Parathyroid adenoma (tissue), 2 donors: Measurements from ENCODE around the gene CELSR1.

Experiments
- H2AFZ ChIP-seq: fragments of 300-600 bp; sonication (generic); one replicate; pipeline ENCODE4 v1.7.0; 2017; ENCODE audit warnings: antibody characterized with exemption, mild to moderate bottlenecking
- H3K27ac ChIP-seq: fragments of 300-600 bp; sonication (generic); one replicate; pipeline ENCODE4 v1.7.0; 2017
- H3K27me3 ChIP-seq: fragments of 300-600 bp; sonication (generic); one replicate; pipeline ENCODE4 v1.7.0; 2017; ENCODE audit warnings: low read length; ENCODE audit not compliant: control insufficient read depth, insufficient read depth
- H3K36me3 ChIP-seq: fragments of 300-600 bp; sonication (generic); one replicate; pipeline ENCODE4 v1.7.0; 2017; ENCODE audit warnings: low read length; ENCODE audit not compliant: control insufficient read depth, insufficient read depth
- H3K4me1 ChIP-seq: fragments of 300-600 bp; sonication (generic); one replicate; pipeline ENCODE4 v1.7.0; 2017; ENCODE audit warnings: control low read depth
- H3K4me2 ChIP-seq: fragments of 300-600 bp; sonication (generic); one replicate; pipeline ENCODE4 v1.7.0; 2017; ENCODE audit warnings: low read length
- H3K4me3 ChIP-seq: fragments of 300-600 bp; sonication (generic); one replicate; pipeline ENCODE4 v1.7.0; 2017; ENCODE audit warnings: low read depth, low read length
- H3K79me2 ChIP-seq: fragments of 300-600 bp; sonication (generic); one replicate; pipeline ENCODE4 v1.7.0; 2017; ENCODE audit warnings: control low read depth
- H3K9ac ChIP-seq: fragments of 300-600 bp; sonication (generic); one replicate; pipeline ENCODE4 v1.7.0; 2017; ENCODE audit warnings: mild to moderate bottlenecking
- H3K9me3 ChIP-seq: fragments of 300-600 bp; sonication (generic); one replicate; pipeline ENCODE4 v1.7.0; 2017; ENCODE audit warnings: low read length; ENCODE audit not compliant: control insufficient read depth
- CTCF ChIP-seq: fragments of 300-600 bp; sonication (generic); IDR thresholded peaks from one replicate; pipeline ENCODE4 v1.7.0; 2017; ENCODE audit warnings: antibody characterized with exemption, mild to moderate bottlenecking
- donor health status: primary hyperparathyroidism.

Gene CELSR1

GRCh38 chr22:46511151-46512038, 26.0 kb downstream of the CELSR1 start:
- no peak overlapping the region for H3K4me3 ChIP-seq
- no peak overlapping the region for H2AFZ ChIP-seq
- H3K36me3 ChIP-seq, result no peaks in the 10 kb centered on the region
- no peak overlapping the region for H3K4me2 ChIP-seq
- no peaks in the 10 kb centered on the region for H3K79me2 ChIP-seq
- H3K27ac ChIP-seq, result no peak overlapping the region
- no peaks in the 10 kb centered on the region for H3K4me1 ChIP-seq
- H3K27me3 ChIP-seq, result no peaks in the 10 kb centered on the region
- H3K9me3 ChIP-seq, result no peaks in the 10 kb centered on the region
- no peak for TF ChIP-seq CTCF
- H3K9ac ChIP-seq, result no peak overlapping the region

- Histone ChIP-seq H3K27me3 (no peaks in the 10 kb centered on the region), H2AFZ (no peak overlapping the region), H3K36me3 (no peaks in the 10 kb centered on the region), H3K4me1 (no peaks in the 10 kb centered on the region), H3K4me3 (no peak overlapping the region), H3K4me2 (no peak overlapping the region), H3K9ac (no peak overlapping the region), H3K9me3 (no peaks in the 10 kb centered on the region), H3K27ac (no peak overlapping the region), H3K79me2 (no peaks in the 10 kb centered on the region)
- TF ChIP-seq CTCF, result no peak
Measured at GRCh38 chr22:46509416-46510089, 27.9 kb downstream of the CELSR1 start.

- no peaks in the 10 kb centered on the region for H3K4me1 ChIP-seq
Measured at GRCh38 chr22:46508491-46508999, 28.9 kb downstream of the CELSR1 start.

GRCh38 chr22:46507451-46508425, 29.7 kb downstream of the CELSR1 start:
- H3K27ac ChIP-seq, result no peak overlapping the region
- no peak overlapping the region for H3K4me2 ChIP-seq
- H3K27me3 ChIP-seq, result no peaks in the 10 kb centered on the region
- H3K79me2 ChIP-seq, result no peaks in the 10 kb centered on the region
- H3K36me3 ChIP-seq, result no peaks in the 10 kb centered on the region
- H3K4me1 ChIP-seq, result no peaks in the 10 kb centered on the region
- H3K9ac ChIP-seq, result no peak overlapping the region
- no peak overlapping the region for H3K4me3 ChIP-seq
- H2AFZ ChIP-seq, result no peak overlapping the region
- H3K9me3 ChIP-seq, result no peaks in the 10 kb centered on the region
- TF ChIP-seq CTCF, result no peak

More at GRCh38 chr22:46508491-46508999, 28.9 kb downstream of the CELSR1 start:
- no peak overlapping the region for H3K4me3 ChIP-seq
- H3K9ac ChIP-seq, result no peak overlapping the region
- no peaks in the 10 kb centered on the region for H3K27me3 ChIP-seq
- H3K9me3 ChIP-seq, result no peaks in the 10 kb centered on the region
- no peak overlapping the region for H2AFZ ChIP-seq
- H3K4me2 ChIP-seq, result no peak overlapping the region
- no peak overlapping the region for H3K27ac ChIP-seq
- no peaks in the 10 kb centered on the region for H3K36me3 ChIP-seq
- no peak for TF ChIP-seq CTCF
- H3K79me2 ChIP-seq, result no peaks in the 10 kb centered on the region
